ENCODE results near the gene BIRC3.

The BIRC3 gene

DNA sequence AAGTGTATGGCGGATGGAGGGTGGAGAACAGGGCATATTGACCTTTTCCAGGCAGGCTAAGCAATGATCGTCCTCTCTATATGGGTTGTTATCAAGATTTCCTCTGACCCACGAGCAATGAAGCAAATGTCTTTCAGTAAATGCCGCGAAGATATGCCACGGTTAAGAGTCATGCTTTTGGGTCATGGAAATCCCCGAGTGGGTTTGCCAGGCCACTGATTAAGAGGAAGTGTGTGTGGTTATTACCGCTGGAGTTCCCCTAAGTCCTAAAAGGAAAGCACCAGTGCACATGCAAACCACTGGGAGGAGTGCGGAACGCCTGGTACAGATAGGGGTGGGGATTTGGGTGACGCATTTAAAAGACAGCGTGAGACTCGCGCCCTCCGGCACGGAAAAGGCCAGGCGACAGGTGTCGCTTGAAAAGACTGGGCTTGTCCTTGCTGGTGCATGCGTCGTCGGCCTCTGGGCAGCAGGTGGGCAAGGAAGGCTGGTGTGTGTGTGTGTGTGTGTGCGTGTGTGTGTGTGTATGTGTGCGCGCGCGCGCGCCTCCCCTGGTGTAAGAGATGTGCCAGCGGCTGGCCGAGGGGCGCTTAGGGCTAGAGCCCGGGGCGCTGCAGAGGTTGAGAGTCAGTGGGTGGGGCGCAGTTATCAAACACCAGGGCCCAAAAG is at the start of gene BIRC3:
Gene BIRC3 (plus strand): TSS at position 386 of the 669 bp plus-strand sequence. CDS start 7,026 bp downstream, outside the sequence.
- peak within 1 kb of the TSS; percentile 61 for H3K27ac ChIP-seq
- peak; percentile 93 for DNase-seq (ENCODE audit: low read depth, low spot score)

DNA sequence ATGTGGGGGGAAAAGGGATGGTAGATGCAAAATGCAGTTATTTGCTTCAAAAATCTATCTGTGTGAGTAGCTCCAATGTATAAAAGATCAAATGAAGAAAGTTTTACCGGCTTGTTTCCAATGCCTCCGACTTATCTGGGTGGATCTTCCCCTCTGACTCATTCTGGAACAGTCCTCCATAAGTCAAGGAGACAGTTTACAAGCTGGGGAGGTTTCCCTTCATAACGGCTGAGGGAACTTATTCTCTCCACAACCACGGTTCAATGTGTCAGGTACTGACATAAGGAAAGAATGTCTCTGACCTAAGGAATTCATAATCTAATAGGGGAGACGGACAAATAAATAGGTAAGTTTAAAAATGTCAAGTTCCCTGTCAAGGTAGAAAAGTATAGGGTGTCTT is 49.7 kb upstream of the BIRC3 start:
- peak; percentile 49 for DNase-seq (ENCODE audit: low read depth, low spot score)
- H3K27ac ChIP-seq, result peak overlapping the region; percentile 88

DNA sequence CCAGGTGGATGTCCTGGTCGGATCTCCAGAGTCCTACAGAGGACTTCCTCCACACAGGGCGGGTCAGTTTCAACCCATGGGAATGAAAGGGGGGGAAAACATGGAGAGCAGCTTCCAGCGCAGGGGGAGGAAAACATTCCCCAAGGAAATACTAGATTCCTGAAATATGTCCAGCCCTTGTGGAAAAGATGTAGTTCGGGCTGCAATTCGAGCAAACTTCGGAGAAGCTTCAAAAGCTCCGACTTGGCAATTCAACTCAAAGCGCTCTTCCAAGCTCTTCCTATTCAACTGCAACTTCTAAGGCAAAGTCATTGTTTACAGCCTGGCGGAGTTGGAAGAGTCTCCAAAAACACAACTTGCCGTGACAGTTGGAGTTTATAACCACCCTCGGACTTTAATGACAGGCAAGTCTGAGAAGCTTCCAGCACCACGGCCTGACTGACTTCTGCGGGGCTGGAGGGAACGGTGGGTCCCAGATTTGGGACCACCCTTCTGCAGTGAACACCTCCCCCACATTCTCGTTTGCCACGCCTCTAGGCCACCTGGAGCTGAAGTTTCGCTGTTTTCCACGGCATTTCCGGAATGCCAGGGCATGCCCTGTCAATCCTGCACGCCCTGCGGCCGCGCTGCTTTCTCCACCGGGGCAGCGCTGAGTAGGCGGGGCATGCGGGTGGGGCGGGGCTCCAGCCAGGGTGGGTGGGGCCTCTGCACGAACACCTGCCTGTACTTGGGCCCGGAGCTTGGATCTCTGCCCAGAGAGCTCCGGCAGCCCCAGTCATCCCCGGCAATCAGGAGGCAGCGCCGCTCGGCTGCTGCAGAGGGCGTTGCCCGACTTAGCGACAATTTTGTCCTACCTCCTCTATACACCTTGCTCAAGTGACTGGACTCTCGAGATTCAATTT is 49.0 kb upstream of the BIRC3 start:
- peak; percentile 90 for DNase-seq (ENCODE audit: low read depth, low spot score)
- peak overlapping the region; percentile 88 for H3K27ac ChIP-seq

DNA sequence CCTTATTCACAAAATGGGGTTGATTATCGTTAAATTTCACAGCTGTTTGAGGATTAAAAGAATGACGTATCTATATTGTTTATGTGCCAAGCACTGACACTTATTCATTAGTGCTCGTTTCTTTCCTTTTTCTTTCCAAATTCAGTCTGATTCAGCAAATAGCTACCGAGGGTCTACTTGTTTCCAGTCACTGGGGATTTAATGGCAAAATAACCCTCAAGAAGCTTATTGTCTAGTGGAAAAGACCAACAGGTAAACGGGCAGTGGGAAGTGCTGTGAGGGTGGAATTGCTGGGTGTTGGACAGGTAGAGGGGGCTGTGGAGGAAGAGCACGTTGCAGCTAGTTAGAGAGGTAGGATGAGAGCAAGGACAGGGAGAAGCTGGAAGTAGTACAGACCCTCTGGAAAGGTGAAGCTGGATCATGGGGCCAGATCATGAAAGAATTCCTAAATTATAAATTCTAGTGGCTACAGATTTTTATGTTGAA is 48.3 kb upstream of the BIRC3 start:
- peak overlapping the region; percentile 88 for H3K27ac ChIP-seq
- no peak for DNase-seq (ENCODE audit: low read depth, low spot score)

DNA sequence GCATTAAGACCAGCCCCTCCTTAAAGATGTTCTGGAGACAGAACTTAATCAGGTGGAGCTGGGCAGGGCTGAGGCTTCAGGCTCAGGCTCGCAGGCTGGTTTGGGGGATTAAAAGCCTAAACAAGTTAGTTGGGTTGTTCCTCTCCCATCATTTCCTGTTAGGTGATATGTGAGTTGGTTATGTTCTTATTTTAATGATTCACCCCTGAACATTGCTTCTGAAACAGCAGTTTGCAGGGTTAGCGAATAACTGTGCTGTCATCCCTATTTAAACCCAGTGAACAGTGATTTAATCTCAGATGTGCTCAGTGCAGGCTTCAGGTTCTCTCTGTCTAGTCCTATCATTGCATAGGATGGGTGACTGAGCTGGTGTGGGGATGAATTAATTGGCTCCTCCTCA is 47.4 kb upstream of the BIRC3 start:
- peak overlapping the region; percentile 88 for H3K27ac ChIP-seq
- DNase-seq (ENCODE audit: low read depth, low spot score), result peak; percentile 87

DNA sequence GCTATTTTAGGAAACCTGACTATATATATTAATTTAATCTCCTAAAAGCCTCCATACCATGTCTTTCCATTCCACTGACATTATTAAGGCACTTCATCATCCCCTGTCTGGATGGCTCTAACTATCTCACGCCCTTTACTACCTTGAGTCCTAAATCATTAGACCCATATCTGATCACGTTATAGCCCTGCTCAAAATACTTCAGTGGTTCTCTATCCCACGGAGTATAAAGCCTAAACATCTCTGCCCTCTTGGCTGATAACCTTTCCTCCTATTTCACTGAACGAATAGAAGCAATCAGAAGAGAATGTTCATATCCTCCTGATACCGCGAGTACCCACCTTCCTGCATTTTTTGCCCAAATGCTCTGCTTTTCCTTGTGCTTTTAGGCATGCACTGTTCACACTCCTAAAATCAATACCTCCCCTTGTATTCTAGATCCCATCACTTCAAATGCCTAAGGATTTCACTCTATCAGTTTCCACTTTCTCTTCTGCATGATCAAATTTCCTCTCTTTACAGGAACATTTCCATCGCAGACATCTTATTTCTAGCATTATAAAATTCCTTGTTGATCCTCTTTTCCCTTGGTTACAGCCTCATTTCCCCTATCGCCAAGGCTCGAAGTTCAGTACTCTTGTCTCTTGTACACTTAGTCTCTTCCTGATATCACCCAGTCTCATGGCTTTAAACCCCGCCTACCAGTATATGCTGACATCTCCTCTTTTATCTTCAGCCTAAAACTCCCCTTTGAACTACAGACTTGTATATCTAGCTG is 45.0 kb upstream of the BIRC3 start:
- H3K27ac ChIP-seq, result no peak overlapping the region
- no peak for DNase-seq (ENCODE audit: low read depth, low spot score)

DNA sequence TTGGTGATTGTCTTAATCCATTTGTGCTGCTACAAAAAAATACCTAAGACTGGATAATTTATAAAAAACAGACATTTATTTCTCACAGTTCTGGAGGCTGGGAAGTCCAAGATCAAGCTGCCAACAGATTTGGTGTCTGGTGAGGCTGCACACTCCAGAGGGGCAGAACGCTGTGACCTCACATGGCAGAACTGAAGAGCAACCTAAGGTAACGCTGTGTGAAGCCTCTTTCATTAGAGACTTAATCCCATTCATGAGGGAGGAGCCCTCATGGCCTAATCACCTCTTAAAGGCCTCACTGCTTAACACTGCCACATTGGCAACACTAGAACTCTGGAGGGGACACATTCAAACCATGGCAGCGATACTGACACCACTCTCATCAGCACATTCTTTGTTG is 42.7 kb upstream of the BIRC3 start:
- no peak overlapping the region for H3K27ac ChIP-seq
- DNase-seq (ENCODE audit: low read depth, low spot score), result no peak

DNA sequence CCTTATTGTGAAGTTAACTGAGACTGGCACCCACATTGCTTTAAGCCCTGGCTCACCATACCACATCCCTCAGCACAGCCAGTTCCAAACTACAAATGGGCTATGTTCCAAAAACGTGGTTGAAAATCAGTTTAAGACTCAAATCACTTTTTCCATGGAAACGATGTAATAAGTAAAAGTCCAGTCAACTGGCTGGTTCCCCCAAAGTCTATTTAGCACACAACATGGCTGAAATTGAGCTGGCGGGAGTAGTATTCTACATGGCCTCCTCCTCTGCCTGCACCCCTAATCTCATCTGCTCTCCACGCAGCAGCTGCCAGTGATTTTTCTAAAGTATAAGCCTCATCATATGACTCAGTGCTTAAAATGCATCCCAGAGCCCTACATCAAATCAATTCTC is 40.9 kb upstream of the BIRC3 start:
- H3K27ac ChIP-seq, result no peak overlapping the region
- DNase-seq (ENCODE audit: low read depth, low spot score), result no peak

DNA sequence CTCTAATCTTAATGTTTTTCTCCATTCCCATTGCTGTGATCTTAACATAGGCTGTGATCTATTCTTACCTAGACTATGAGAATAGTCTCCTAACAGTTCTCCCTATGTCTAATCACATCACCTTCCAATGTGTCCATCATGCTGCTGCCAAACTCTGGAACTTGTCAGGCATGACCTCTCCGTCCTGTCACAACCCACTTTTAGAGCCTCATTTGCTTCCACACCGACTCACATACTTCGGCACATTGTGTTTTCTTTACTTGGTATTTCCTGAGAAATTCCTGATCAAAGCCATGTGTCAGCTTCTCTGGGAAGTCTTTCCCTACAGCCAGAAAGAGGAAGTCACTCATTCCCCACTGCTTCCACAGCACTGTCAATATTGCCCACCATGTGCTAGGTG is 40.5 kb upstream of the BIRC3 start:
- DNase-seq (ENCODE audit: low read depth, low spot score), result no peak
- H3K27ac ChIP-seq, result no peak overlapping the region

DNA sequence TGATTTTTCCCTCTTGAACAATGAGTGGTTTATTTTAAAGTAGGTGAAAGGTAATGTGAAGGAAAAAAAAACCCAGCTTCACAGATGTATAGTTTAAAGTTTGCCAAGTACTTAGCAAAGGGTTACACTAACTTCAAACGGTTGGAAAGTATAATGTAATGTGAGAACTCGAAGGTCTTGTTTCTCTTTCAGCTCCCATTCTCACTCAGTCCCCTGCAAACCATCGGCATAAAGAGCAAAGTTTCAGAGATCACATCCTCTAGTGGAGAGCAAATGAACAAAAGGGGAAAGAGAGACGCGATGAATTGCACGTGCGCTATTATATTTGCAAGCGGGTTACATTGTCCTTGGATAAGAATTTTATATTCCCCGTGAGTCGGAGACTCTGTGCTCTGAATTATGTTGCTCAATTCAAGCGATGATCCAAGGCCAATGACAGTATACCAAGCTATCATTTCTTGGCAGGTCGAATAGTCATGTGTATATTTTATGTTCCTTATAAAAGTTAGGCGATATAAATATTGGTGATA is 37.6 kb upstream of the BIRC3 start:
- no peak overlapping the region for H3K27ac ChIP-seq
- no peak for DNase-seq (ENCODE audit: low read depth, low spot score)

DNA sequence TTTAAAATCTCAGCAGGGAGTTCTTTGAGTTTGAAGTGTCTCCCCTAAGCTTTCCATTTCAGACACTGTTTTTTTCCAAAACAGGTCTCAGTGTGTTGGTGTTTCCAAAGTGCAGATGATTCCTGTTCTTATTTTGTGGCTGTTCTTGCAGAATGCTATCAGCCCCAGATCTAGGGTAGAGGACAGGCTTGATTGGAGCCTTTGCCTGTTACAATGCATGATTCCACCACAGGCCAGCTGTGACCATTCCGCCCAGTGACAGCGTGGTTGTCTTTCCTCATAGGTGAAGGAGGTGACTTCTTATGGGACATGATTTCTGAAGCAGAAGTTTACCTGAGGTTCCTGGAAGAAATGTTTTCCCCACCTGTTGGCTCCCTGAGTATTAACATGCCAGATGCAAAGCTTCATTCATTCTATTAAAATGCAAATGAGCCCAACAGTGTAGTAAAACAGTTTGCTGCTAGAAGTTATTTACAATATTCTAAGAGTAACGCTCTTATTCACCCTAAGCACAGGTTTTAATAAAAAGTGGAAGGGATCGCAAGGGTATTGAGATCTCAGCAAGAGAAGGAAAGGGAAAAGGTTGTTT is 36.9 kb upstream of the BIRC3 start:
- no peak for DNase-seq (ENCODE audit: low read depth, low spot score)
- no peak overlapping the region for H3K27ac ChIP-seq

DNA sequence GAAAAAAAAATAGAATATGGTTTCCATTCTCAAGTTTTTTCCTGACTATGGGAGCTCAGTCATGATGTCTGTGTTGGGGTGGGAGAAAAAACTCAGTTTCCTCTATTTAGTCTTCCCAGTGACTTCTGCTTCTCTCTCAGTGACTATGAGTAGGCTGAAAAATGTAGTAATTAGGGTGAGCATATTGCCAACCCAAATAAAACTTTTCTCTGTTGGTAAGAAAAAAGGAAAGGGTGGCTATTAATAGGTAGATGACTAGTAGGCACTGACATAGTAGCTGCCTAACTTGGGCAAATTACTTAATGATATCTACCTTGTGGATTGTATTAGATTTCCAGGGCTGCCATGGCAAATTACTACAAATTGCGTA is 34.2 kb upstream of the BIRC3 start:
- no peak overlapping the region for H3K27ac ChIP-seq
- DNase-seq (ENCODE audit: low read depth, low spot score), result no peak

DNA sequence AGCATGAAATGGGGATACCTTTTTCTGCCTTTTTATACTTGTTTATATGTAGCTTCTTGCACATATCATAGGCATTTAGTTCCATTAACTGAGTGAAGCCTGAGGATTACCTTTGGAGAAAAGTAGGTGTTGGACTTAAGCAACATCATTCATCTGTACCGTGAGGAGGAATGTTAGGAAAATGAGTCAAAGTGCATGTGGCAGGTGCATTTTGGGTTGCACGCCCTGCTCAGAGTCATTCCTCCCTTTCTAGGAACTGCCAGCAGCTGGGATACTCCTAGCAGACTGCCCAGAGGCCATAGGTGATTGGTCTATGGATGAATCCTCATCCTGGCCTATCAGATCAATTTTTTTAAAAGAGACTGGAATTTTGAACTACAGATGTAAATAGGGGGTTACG is 33.3 kb upstream of the BIRC3 start:
- no peak for DNase-seq (ENCODE audit: low read depth, low spot score)
- H3K27ac ChIP-seq, result no peak overlapping the region

DNA sequence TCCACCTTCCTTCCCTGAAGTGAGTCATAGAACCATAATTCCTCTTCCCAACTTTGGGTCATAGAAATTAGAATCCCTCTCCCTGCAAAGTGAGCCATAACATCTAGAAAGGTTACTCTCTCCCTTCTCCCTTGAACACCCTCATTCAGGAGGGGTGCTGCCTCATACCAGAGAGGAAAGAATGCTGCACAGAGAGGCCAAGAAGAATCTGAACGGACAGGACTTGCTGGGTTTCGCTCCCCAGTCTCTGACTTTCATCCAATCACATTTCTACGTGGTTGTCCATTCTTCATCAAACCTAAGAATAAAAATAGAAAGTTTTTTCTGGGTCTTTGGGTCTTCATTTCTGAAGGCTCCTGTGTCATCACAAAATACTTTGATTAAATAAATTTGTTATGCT is 31.0 kb upstream of the BIRC3 start:
- DNase-seq (ENCODE audit: low read depth, low spot score), result no peak
- H3K27ac ChIP-seq, result no peak overlapping the region

DNA sequence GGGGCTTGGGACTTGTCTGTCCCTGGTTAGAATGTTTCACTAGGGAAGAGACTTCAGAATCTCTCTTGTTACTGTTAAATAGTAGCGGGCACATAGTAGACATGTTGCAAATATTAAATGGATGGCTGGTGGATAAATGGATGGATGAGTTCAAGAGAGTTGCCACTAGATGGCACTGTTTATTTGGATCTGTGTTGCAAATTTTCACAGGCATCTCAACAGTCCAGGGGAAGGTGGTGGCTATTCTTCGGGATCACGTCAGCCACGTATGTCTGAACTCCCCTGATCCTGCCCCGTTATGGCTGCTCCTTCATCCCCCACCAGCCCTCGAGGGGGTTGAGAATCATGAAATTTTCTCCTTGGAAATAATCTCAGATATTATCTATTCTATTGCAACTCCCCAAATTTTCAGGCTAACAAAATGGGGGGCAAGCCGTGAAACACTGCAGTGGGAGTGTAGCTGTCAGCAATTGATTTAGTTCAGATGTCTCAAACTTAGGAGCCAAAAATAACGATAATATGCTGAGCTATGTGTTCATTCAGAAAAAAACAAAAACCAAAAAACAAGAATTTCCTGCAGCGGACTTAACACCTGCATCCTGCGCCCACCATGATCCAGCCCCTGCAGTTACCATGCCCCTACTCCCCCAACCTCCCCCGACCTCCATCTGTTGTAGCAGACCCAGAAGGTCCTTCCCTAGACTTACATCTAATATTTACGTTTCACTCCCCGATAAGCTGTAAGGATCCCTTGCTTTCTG is 29.1 kb upstream of the BIRC3 start:
- DNase-seq (ENCODE audit: low read depth, low spot score), result no peak
- no peak overlapping the region for H3K27ac ChIP-seq

DNA sequence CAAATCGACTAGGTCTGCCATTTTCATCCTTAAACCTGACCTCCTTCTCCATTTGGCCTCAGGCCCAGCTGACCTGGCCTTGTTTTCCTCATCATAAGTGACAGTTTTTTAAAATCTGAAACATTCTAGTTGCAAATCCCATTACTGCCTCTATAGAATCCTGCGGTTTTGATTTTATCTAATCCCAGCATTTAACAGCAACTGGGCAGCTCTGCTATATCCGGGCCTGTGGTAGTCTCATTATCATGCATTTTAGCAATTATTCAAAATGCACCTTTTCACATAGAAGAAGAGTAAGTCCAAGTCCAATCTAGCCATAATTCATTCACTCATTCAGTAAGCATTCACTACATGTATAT is 28.6 kb upstream of the BIRC3 start:
- DNase-seq (ENCODE audit: low read depth, low spot score), result no peak
- no peak overlapping the region for H3K27ac ChIP-seq

DNA sequence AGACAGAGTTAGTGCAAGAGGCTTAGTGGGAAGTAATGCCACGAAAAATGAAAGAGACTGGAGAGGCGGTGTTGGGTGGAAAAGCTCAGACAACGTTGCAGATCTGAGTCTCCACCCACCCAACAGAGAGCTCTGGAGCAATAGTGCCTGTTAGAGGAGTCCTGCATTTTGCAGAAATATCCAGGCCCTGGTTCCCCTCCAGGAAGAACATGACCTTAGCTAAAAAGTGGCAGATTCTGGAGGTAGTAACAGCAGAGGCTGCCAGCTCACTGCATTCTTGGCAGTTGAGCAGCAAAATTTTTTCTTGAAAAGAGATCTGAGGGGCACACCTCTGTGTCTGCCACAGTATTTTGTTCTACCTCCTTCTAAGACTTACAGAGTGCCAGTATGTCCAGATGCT is 27.7 kb upstream of the BIRC3 start:
- DNase-seq (ENCODE audit: low read depth, low spot score), result no peak
- H3K27ac ChIP-seq, result no peak overlapping the region

DNA sequence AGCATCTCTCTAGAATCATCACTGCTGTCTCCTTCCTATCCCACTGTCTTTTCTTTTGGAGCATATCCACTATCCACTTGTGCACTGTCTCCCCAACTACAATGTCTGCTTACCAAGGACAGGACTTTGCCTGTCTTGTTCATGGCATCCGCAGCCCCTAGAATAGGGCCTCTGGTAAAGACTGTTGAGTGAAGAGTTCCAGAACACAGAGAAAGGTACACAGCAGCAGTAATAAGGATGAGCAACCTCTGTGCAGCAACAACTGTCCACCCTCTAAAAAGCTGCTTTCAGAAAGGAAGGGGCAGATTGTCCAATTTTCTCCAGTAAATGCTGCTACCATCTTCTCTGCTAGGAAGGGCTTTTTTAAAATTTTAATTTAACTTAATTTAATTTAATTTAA is 25.5 kb upstream of the BIRC3 start:
- H3K27ac ChIP-seq, result no peak overlapping the region
- no peak for DNase-seq (ENCODE audit: low read depth, low spot score)

DNA sequence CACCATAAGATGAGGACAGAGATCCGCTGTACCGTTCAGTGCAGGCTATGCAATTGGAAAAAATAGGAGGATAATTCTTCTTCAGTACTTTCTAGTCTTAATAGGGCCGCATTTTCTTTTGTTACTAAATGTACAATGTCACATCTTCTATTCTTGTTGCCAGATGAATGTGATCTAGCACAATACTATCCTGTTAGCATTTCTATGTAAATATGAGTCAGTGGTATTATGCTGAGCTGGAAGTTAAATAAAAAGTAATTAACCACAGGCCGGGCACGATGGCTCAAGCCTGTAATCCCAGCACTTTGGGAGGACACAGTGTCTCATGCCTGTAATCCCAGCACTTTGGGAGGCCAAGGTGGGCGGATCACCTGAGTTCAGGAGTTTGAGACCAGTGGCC is 24.4 kb upstream of the BIRC3 start:
- H3K27ac ChIP-seq, result no peak overlapping the region
- DNase-seq (ENCODE audit: low read depth, low spot score), result no peak
